ENCODE data around the gene KIAA1217.

KIAA1217 gene

DNA sequence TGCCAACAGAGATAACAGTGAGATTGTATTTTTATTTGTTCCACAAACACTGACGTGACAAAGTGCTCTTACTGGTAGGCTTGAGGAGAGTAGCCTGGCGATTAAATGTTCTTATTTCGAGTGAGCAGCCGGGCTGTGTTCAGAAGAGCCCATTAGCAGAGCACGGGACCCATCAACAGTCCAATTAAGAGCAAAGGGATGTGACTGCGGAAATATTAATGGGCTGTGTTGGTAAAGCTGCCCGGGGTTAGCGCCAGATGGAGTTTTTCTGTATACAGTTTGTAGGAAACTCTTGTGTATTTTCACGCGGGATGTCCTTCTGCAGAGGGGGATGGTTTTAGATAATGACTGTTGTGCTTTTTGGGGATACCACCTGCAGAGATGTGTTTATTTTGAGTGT is 104.3 kb downstream of the KIAA1217 start:
- FAIRE-seq (no peak), DNase-seq (ENCODE audit: insufficient read length, low spot score) (no peak)
- TF ChIP-seq CTCF (IDR thresholded peaks at IDR 0.05; ENCODE audit: insufficient read depth, missing control alignments) = no peak

GRCh38 chr10:24315211-24315610 is 106.3 kb downstream of the KIAA1217 start:
- no peak for FAIRE-seq
- no peak for TF ChIP-seq CTCF (IDR thresholded peaks at IDR 0.05; ENCODE audit: insufficient read depth, missing control alignments)
- no peak for DNase-seq (ENCODE audit: insufficient read length, low spot score)

- TF ChIP-seq CTCF (IDR thresholded peaks at IDR 0.05; ENCODE audit: insufficient read depth, missing control alignments) = no peak
- FAIRE-seq = no peak
- no peak for DNase-seq (ENCODE audit: insufficient read length, low spot score)
These were observed 109.6 kb downstream of the KIAA1217 start for GRCh38 chr10:24318517-24318916.

DNA sequence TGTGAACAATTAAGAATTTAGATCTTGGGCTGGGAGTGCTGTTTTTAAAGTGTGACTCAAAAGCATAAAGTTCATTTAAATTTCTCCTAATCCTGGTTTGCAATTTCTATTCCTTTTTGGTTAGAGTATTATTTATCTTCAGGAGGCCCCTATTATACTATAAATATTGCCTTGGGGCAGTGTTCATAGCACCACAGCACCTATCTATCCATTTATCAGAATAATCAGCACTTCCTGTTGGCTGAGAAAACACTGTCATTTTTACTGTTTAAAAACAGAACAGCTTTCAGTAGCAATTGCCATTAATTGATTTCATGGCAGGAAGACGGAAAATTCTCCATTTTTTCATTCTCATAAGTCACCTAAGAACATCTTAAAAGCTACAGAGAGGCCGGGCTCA is 111.4 kb downstream of the KIAA1217 start:
- no peak for TF ChIP-seq CTCF (IDR thresholded peaks at IDR 0.05; ENCODE audit: insufficient read depth, missing control alignments)
- FAIRE-seq (no peak), DNase-seq (ENCODE audit: insufficient read length, low spot score) (no peak)

DNA sequence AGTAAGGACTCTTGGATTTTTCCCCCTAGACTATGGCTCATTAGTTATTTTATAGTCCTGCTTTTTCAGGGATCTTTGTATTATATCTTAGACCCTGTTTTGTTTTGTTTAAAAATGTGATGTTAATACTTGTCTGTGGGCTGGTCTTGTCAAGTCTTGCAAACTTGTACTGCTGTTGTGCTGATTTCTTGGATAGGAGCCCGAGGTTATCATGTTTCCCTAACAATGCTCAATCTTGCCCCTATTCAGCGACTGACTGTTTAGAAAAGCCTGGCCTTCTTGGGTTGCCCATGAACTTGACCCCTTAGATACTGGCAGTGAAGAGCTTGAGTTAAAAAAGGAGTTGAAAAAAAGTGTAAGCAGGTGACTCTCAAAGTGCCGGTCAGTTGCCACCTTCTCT is 115.7 kb downstream of the KIAA1217 start:
- TF ChIP-seq CTCF (IDR thresholded peaks at IDR 0.05; ENCODE audit: insufficient read depth, missing control alignments) = no peak
- FAIRE-seq (no peak), DNase-seq (ENCODE audit: insufficient read length, low spot score) (no peak)

DNA sequence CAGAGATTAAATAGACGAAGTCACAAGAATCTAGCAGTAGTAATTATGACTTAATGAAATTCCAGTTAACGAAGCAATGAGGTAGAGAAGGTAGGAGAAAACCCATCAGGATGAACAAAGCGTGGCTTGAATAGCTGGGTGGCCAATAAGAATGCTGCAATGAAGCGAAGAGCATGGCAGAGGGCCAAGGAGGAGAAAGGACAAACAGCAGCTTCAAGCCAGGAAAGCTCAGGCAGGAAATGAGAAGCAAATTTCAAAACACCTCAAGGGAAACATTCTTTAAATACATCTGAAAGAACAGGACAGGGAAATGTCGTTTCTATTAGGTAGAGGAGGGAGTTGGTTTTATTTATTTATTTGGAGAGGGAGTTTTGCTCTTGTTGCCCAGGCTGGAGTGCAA is 122.5 kb downstream of the KIAA1217 start:
- DNase-seq (ENCODE audit: insufficient read length, low spot score) (no peak), FAIRE-seq (no peak)
- TF ChIP-seq CTCF (IDR thresholded peaks at IDR 0.05; ENCODE audit: insufficient read depth, missing control alignments) = no peak

DNA sequence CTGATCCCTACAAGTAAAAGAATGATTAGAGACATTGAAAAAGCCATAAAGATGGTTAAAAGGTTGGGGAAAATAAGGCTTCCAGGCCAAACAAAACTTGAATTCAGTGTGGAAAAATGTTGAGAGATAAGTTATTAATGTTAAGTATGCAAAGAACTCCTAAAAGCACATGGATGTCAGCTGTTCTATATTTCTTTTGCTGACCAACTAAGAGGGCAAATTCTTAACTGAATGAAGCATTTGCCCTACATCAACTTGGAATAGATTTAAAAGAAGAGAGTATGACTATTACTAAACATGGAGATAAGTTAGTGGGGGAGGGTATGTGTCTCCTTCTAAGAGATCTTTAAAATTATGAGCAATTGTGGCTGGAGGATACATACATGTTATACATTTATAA is 124.8 kb downstream of the KIAA1217 start:
- DNase-seq (ENCODE audit: insufficient read length, low spot score) = no peak
- no peak for TF ChIP-seq CTCF (IDR thresholded peaks at IDR 0.05; ENCODE audit: insufficient read depth, missing control alignments)
- no peak for FAIRE-seq
